ELR (cell line): ENCODE results near the gene MTFR1L.

Experiments
- DNase-seq: peaks from one replicate; pipeline ENCODE4 v3.0.0-alpha.2; 2015; ENCODE audit warnings: low read depth

MTFR1L gene

DNA sequence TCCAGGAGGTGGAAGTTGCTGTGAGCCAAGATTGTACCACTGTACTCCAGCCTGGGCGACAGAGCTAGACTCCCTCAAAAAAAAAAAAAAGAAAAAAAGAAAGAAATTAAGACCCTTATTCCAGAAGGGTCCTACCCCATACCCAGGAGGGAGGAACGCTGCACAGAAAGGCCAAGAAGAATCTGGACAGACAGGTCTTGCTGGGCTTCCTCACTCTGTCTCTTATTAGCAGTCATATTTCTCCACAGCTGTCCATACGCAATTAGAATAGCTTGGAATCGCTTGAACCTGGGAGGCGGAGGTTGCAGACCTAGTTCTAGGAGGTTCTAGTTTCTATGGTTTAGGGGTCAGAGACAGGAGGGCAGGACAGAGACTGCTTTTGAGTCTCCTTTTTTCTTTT, 58.9 kb downstream of the MTFR1L start:
- no peak for DNase-seq

- no peak for DNase-seq
Measured at GRCh38 chr1:25879675-25880074, 59.9 kb downstream of the MTFR1L start.

GRCh38 chr1:25880518-25880917, 60.8 kb downstream of the MTFR1L start:
- no peak for DNase-seq

DNA sequence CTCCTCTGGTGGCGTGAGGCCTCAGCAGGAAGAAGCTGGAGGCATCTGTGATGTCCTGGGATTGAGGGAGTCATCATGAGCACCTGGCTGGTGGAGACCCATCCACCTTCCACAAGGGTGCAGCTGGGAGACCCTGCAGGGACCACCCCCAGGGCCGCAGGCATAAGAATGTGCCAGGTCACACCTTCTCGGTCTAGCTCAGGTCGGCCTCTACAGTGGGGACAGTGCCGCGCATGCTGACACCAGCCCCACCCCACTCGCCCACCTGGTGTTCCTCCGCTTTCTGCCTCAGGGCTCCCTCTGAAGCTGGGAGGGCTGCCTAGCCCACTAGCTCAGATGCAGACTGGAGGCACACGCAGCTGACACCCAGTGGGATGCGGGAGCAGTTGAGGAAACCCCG, 61.5 kb downstream of the MTFR1L start:
- no peak for DNase-seq
